ENCODE measurements around the gene WDR62.

WDR62 gene

DNA sequence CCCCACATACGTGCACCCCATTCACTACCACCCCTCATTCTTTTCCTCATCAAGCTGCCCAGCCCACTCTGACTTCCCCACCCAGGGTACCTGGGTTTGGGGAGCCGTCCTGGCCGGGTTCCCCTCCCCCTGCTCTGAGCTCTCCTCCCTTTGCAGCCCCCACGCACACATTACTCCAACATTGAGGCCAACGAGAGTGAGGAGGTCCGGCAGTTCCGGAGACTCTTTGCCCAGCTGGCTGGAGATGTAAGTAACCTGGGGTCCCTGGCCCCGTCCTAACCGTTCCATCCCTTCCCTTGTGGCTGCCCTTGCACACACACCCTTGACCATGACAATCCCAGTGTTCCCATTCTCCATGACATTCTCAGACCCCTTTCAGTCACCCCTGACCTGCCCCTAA is 87.8 kb downstream of the WDR62 start:
- DNase-seq = no peak

DNA sequence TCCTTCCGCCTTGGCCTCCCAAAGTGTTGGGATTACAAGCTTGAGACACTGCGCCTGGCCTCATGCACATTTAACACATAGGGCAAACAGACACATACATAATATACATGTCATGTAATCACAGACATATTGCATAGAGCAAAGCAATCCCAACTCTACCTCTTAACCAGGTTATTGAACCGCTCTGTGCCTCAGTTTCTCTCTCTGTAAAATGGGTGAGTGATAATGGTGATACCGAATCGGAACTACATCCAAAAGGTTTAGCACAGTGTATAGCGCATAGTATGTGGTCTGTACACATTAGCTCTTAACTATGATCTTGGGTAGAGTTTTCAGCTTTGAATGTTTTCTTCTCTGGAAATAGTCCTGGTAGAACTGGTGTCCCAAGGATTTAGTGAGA is 89.9 kb downstream of the WDR62 start:
- no peak for DNase-seq

DNA sequence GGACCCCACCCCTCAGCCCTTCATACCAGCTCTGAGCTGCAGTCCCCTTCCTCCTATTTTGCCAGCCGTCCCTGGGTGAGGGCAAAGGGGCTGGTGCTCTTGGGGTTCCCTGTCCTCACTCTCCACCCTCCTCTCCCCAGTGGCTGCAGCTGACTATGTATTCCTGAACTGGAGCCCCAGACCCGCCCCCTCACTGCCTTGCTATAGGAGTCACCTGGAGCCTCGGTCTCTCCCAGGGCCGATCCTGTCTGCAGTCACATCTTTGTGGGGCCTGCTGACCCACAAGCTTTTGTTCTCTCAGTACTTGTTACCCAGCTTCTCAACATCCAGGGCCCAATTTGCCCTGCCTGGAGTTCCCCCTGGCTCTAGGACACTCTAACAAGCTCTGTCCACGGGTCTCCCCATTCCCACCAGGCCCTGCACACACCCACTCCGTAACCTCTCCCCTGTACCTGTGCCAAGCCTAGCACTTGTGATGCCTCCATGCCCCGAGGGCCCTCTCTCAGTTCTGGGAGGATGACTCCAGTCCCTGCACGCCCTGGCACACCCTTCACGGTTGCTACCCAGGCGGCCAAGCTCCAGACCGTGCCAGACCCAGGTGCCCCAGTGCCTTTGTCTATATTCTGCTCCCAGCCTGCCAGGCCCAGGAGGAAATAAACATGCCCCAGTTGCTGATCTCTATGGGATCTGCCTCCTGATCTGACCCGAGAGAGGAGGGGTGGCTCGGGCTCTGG is 95.1 kb downstream of the WDR62 start:
- DNase-seq = no peak

DNA sequence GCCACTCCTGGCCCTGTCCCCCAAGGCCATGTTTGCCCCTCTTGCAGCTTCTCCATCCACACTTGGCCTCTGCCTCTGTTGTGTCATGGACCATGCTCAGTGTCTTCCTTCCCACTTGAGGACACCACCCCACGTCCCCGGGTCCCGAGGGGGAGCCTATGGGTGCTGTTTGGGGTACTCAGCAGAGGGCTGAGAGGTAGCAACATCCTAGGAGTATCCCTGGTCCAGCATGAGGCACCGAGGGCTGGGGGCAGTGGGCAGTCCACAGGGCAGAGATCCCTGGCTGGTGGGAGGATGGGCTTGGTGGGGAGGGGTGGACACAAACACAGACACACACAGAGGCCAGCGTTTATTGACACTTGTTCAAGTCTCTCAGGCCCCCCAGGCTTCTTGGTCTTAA is 95.9 kb downstream of the WDR62 start:
- DNase-seq = no peak

DNA sequence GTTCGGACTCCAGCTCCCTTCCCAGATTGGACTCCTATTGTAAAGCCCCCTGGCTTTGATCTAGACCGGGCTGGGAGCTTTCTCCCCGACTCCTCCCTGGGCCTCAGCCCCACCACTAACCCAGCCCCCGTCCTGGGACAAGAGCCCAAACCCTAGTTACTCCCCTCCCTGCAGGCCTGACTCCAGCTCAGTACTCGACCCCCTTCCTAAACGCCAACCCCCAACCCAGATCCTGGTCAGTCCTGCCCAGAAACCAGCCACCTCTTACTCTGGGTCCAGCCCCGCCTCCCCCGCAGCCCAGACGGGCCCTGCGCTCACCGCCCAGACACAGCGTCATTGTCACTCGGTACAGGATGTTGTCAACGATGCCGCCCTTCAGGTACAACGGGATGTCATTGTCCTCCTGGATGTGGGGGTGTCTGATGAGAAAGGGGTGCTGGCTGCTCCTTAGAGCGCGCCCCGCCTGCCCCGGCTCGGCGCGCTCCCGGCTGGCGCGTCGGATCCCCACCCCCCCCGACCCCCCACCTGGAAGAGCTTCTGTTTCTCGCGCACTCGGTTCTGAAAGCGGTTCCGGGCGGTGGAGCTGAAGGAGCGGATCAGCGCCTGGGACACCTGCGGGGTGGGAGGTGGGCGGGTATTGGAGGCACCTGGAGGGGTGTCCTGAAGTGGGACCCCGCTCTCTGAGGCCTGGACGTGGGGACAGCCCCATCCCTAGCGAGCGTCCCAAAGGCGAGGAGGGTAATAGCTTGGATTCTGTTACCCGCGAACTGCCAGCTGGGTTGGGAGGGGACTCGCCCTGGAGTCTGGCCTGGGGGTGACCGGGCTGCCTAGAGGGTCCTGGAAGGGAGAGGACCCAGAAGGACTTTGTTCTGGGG is 96.7 kb downstream of the WDR62 start:
- no peak for DNase-seq

DNA sequence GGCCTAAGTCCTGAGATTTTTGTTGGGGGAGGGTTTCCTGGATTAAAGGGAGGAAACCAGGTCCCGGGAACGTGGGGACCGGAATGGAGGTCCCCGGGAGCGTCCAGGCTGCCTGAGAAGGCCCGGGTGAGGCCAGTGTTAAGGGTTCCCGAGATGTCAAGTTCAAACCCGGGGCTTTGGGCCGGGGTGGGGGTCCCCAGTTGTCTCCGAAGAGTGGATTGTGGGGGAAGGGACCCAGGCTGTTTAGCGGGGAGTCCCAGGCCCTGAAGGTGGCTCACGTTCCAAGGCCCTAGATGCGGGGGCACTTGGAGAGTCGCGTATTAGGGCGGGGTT is 97.3 kb downstream of the WDR62 start:
- no peak for DNase-seq

DNA sequence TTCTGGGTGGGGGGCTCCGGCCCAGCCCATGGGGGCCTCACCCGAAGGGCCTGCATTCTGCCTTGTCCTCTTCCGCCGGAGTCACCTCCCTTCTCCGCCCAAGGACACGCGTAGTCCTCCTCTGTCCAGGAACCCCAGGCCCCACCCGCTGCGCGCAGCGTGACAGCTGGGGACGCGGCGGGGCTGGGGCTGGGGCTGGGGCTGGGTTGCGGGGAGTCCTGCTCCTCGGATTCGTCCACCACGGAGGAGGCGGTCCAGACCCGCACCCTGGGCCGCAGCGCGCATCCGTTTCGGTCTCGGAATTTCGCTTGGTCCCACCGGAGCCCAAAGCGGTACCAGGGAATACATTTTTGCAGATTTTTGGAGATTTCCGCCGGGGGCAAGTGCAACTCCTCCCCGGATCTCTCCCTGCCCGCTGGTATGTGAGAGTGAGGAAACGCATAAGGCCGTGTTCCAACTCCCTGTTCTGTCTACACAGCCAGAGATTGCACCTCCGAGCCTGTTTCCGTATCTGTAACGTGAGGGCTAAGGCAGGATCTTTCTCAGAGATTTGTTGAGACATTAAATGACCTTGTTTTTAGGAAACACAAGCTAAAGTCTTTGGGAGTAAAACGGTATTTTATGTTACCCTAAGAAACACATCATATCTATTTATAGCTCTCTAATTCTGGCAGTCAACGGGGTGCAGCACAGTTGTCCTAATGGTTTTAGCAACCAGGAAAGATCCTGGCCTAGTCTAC is 97.8 kb downstream of the WDR62 start, which contains the start of gene COX7A1:
Gene COX7A1 (minus strand): TSS at position 96 of the 740 bp plus-strand sequence. CDS start 40 bp downstream, at position 56.
- DNase-seq = no peak

- no peak for DNase-seq
These were observed 98.4 kb downstream of the WDR62 start for GRCh38 chr19:36153126-36153525.

Measured in stimulated activated CD4-positive, alpha-beta T cell treated with anti-CD3 and anti-CD28 coated beads, Interleukin-2, amount 100 ng/mL, for 48 hours (primary cell).